Nephron progenitor cell (in vitro differentiated cells): ENCODE data around the gene UBASH3B.

ENCODE experiments used
- DNase-seq: peaks from one replicate; pipeline ENCODE4 v3.0.0; 2021
- H3K27ac Mint-ChIP-seq: 2 replicates; pipeline ENCODE4 v1.8.0; 2021; ENCODE audit warnings: mild to moderate bottlenecking, moderate library complexity, mixed read lengths
- H3K27me3 Mint-ChIP-seq: 2 replicates; pipeline ENCODE4 v1.8.0; 2021; ENCODE audit warnings: mild to moderate bottlenecking, low read depth, mixed read lengths; ENCODE audit not compliant: poor library complexity
- H3K36me3 Mint-ChIP-seq: 2 replicates; pipeline ENCODE4 v1.8.0; 2021; ENCODE audit warnings: low read depth, mixed read lengths
- H3K4me1 Mint-ChIP-seq: 2 replicates; pipeline ENCODE4 v1.8.0; 2021; ENCODE audit warnings: mixed read lengths
- H3K4me3 Mint-ChIP-seq: 2 replicates; pipeline ENCODE4 v1.8.0; 2021; ENCODE audit warnings: mild to moderate bottlenecking, moderate library complexity, mixed read lengths
- H3K9me3 Mint-ChIP-seq: 2 replicates; pipeline ENCODE4 v1.8.0; 2021; ENCODE audit warnings: mild to moderate bottlenecking, moderate library complexity, mixed read lengths
- TF ChIP-seq, protein P1 (sequence below): fragments of 200-600 bp; sonication (generic); IDR thresholded peaks from 2 replicates; pipeline ENCODE4 v1.5.0; 2021; ENCODE audit warnings: antibody characterized with exemption

Gene UBASH3B

DNA sequence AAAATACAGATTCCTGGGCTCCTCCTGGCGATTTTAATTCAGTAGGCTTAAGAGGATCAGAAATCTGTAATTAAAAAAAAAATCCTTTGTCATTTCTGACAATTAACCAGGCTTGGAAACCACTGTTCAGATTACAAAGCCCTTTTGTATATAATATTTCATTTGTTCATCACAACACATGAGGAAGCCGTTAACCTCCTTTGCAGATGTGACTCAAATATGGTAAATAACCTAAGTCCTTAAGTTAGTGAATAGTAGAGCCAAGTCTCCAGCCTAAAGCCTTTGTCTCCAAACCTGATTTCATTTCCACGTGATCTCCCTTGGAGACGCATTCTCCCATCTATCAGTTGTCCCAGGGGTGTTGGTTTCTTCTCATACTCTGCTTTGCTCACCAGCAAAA is 67.6 kb downstream of the UBASH3B start:
- no peaks in the 10 kb centered on the region for H3K9me3 Mint-ChIP-seq
- H3K36me3 Mint-ChIP-seq, result no peaks in the 10 kb centered on the region
- peaks cover 6% of the 10 kb centered on the region for H3K27me3 Mint-ChIP-seq
- TF ChIP-seq, protein P1, sequence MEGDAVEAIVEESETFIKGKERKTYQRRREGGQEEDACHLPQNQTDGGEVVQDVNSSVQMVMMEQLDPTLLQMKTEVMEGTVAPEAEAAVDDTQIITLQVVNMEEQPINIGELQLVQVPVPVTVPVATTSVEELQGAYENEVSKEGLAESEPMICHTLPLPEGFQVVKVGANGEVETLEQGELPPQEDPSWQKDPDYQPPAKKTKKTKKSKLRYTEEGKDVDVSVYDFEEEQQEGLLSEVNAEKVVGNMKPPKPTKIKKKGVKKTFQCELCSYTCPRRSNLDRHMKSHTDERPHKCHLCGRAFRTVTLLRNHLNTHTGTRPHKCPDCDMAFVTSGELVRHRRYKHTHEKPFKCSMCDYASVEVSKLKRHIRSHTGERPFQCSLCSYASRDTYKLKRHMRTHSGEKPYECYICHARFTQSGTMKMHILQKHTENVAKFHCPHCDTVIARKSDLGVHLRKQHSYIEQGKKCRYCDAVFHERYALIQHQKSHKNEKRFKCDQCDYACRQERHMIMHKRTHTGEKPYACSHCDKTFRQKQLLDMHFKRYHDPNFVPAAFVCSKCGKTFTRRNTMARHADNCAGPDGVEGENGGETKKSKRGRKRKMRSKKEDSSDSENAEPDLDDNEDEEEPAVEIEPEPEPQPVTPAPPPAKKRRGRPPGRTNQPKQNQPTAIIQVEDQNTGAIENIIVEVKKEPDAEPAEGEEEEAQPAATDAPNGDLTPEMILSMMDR, result no peak
- H3K27ac Mint-ChIP-seq, result peak overlapping the region; percentile 2
- DNase-seq, result no peak
- peaks cover 51% of the 10 kb centered on the region for H3K4me1 Mint-ChIP-seq
- no peak overlapping the region for H3K4me3 Mint-ChIP-seq

DNA sequence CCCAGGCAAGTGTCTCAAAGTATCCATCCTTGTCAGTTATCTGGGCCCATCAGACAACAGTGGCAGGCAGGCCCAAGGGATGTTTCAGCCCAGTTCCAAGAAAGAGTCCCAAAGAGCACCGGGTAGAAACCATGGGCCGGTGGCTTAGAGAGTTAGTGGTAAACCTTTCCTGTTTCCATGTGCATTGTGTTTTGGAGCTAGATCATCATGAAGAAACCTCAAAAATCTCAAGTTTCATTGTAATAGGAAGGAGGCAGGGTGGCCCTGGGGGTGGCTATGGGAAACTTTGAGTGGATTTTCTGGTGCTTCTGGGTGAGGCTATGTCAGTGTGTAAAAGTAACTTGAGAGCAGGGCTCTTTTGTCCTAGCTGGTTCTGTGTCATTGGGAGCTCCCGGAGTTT is 68.1 kb downstream of the UBASH3B start:
- TF ChIP-seq, protein P1, result no peak
- peaks cover 55% of the 10 kb centered on the region for H3K4me1 Mint-ChIP-seq
- H3K9me3 Mint-ChIP-seq, result no peaks in the 10 kb centered on the region
- no peaks in the 10 kb centered on the region for H3K36me3 Mint-ChIP-seq
- no peak overlapping the region for H3K4me3 Mint-ChIP-seq
- H3K27me3 Mint-ChIP-seq, result peaks cover 6% of the 10 kb centered on the region
- DNase-seq, result no peak
- H3K27ac Mint-ChIP-seq, result peak overlapping the region; percentile 2

- DNase-seq, result no peak
- peak overlapping the region; percentile 3 for H3K27ac Mint-ChIP-seq
These were observed 69.0 kb downstream of the UBASH3B start for GRCh38 chr11:122724520-122724919.

DNA sequence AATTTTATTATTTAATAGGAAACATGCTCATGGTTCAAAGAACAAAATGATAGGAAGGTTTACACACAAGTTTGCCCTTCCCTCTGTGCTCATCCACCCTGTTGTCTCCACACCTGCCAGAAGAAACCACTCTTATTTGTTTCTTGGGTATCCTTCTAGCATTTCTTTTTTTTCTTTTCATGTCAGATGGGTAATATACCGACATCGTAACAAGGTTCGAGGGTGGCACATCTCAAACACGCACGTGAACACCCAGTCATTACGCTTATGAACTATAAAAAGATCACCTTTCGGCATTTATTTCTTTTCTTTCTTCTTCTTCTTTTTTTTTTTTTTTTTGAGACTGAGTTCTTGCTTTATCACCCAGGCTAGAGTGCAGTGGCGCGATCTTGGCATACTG is 70.5 kb downstream of the UBASH3B start:
- peaks cover 62% of the 10 kb centered on the region for H3K4me1 Mint-ChIP-seq
- peaks cover 2% of the 10 kb centered on the region for H3K27me3 Mint-ChIP-seq
- H3K27ac Mint-ChIP-seq, result no peak overlapping the region
- no peaks in the 10 kb centered on the region for H3K9me3 Mint-ChIP-seq
- no peaks in the 10 kb centered on the region for H3K36me3 Mint-ChIP-seq
- no peak for DNase-seq
- H3K4me3 Mint-ChIP-seq, result no peak overlapping the region
- TF ChIP-seq, protein P1, result no peak

More at GRCh38 chr11:122724520-122724919, 69.0 kb downstream of the UBASH3B start:
- no peaks in the 10 kb centered on the region for H3K9me3 Mint-ChIP-seq
- H3K36me3 Mint-ChIP-seq, result no peaks in the 10 kb centered on the region
- H3K4me3 Mint-ChIP-seq, result no peak overlapping the region
- TF ChIP-seq, protein P1, result no peak
- H3K4me1 Mint-ChIP-seq, result peaks cover 62% of the 10 kb centered on the region
- peaks cover 6% of the 10 kb centered on the region for H3K27me3 Mint-ChIP-seq

- Mint-ChIP-seq H3K27me3 (peaks cover 9% of the 10 kb centered on the region), H3K4me3 (peak overlapping the region; percentile 61), H3K9me3 (no peaks in the 10 kb centered on the region), H3K27ac (peak overlapping the region; percentile 99), H3K4me1 (peaks cover 52% of the 10 kb centered on the region), H3K36me3 (no peaks in the 10 kb centered on the region)
- DNase-seq, result no peak
- TF ChIP-seq, protein P1, result no peak
These were observed 71.8 kb downstream of the UBASH3B start for GRCh38 chr11:122727101-122727929.

DNA sequence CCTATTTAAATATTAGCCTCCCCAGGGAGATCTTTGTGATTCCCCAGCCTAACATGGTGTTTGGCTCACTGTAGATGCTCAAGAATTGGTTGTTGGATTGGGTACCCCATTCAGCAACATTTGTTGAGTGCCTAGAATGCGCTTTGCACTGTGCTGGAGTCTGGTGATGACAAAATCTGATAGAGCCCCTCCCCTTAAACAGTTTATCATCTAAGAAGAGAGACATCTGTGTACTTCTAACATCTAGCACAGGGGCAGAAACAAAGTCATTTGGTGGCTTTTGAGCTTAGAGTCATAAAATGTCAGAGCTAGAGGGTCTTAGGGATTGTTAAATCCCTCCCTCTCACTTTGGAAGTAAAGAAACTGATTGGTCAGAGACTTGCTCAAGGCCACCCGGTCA is 73.0 kb downstream of the UBASH3B start:
- Mint-ChIP-seq H3K36me3 (no peaks in the 10 kb centered on the region), H3K9me3 (no peaks in the 10 kb centered on the region)
- DNase-seq, result no peak

More for the DNA sequence above, 73.0 kb downstream of the UBASH3B start:
- H3K4me1 Mint-ChIP-seq, result peaks cover 46% of the 10 kb centered on the region
- peaks cover 9% of the 10 kb centered on the region for H3K27me3 Mint-ChIP-seq
- no peak overlapping the region for H3K27ac Mint-ChIP-seq
- no peak overlapping the region for H3K4me3 Mint-ChIP-seq
- TF ChIP-seq, protein P1, result no peak
